ENCODE measurements around the gene GRIN3B. TPM values are rescaled to one million over a fixed set of nuclear protein-coding genes. Genes with fewer than 3 reads are reported as not detected.

The GRIN3B gene
- total and polyA plus RNA-seq, 9 of the 15 experiments (the other 6 are each of a cell fraction or from before 2014, with no cell fraction given) = 0.06 to 0.95 (median 0.19) TPM; not detected in 6

DNA sequence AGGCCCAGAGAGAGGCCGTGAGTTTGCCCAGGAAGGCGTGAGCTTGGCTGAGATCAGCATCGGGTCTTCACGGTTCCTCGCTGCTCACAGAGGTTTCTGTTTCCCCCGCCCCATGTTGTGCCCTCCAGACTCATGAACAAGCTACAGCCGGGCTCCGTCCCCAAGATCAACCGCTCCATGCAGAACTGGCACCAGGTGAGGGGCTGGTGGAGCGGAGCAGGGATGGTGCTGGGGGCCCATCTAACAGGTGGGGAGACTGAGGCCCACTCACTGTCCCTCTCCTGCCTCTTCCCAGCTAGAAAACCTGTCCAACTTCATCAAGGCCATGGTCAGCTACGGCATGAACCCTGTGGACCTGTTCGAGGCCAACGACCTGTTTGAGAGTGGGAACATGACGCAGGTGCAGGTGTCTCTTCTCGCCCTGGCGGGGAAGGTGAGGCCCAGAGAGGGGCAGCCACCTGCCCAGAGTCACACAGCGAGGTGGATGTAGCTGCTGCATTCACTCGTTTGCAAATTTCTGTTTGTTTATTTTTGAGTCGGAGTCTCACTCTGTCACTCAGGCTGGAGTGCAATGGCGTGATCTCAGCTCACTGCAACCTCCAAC, 32.1 kb downstream of the GRIN3B start (continued):
- TF ChIP-seq NR2C2 (CRISPR knock-in tag; IDR thresholded peaks at IDR 0.05) (no peak), NR2C2 (tag; IDR thresholded peaks at IDR 0.05) (no peak), COPS2 (conservative IDR thresholded peaks at IDR 0.05) (no peak), CSDE1 (IDR thresholded peaks at IDR 0.05) (no peak), HMG20B (CRISPR knock-in tag; IDR thresholded peaks at IDR 0.05) (no peak), SAFB (IDR thresholded peaks at IDR 0.05; ENCODE audit: borderline replicate concordance, low read depth, low read length) (no peak), RCOR1 (IDR thresholded peaks at IDR 0.05; ENCODE audit: borderline replicate concordance in 1 of 2, low read depth in 2 of 2, low read length in 2 of 2) (peak in 1 of 2 experiments; percentile 29; a peak in 1 of 4 replicates), ETV6 (IDR thresholded peaks at IDR 0.05; ENCODE audit: borderline replicate concordance in 1 of 2, low read depth in 2 of 2, low read length in 1 of 2) (no peak), ETV6 (CRISPR knock-in tag; IDR thresholded peaks at IDR 0.05; ENCODE audit: borderline replicate concordance) (no peak), ZNF232 (CRISPR knock-in tag; IDR thresholded peaks at IDR 0.05) (no peak), KDM1A (IDR thresholded peaks at IDR 0.05) (peak; percentile 53 to 73; a peak in 3 of 4 replicates)
- TF ChIP-seq, protein P1, sequence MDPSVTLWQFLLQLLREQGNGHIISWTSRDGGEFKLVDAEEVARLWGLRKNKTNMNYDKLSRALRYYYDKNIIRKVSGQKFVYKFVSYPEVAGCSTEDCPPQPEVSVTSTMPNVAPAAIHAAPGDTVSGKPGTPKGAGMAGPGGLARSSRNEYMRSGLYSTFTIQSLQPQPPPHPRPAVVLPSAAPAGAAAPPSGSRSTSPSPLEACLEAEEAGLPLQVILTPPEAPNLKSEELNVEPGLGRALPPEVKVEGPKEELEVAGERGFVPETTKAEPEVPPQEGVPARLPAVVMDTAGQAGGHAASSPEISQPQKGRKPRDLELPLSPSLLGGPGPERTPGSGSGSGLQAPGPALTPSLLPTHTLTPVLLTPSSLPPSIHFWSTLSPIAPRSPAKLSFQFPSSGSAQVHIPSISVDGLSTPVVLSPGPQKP (CRISPR knock-in tag; IDR thresholded peaks at IDR 0.05) = no peak
- TF ChIP-seq, protein P2, sequence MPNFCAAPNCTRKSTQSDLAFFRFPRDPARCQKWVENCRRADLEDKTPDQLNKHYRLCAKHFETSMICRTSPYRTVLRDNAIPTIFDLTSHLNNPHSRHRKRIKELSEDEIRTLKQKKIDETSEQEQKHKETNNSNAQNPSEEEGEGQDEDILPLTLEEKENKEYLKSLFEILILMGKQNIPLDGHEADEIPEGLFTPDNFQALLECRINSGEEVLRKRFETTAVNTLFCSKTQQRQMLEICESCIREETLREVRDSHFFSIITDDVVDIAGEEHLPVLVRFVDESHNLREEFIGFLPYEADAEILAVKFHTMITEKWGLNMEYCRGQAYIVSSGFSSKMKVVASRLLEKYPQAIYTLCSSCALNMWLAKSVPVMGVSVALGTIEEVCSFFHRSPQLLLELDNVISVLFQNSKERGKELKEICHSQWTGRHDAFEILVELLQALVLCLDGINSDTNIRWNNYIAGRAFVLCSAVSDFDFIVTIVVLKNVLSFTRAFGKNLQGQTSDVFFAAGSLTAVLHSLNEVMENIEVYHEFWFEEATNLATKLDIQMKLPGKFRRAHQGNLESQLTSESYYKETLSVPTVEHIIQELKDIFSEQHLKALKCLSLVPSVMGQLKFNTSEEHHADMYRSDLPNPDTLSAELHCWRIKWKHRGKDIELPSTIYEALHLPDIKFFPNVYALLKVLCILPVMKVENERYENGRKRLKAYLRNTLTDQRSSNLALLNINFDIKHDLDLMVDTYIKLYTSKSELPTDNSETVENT (CRISPR knock-in tag; IDR thresholded peaks at IDR 0.05) = no peak
- TF ChIP-seq, protein P3, sequence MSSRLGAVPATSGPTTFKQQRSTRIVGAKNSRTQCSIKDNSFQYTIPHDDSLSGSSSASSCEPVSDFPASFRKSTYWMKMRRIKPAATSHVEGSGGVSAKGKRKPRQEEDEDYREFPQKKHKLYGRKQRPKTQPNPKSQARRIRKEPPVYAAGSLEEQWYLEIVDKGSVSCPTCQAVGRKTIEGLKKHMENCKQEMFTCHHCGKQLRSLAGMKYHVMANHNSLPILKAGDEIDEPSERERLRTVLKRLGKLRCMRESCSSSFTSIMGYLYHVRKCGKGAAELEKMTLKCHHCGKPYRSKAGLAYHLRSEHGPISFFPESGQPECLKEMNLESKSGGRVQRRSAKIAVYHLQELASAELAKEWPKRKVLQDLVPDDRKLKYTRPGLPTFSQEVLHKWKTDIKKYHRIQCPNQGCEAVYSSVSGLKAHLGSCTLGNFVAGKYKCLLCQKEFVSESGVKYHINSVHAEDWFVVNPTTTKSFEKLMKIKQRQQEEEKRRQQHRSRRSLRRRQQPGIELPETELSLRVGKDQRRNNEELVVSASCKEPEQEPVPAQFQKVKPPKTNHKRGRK (tag; IDR thresholded peaks at IDR 0.05) = no peak
- TF ChIP-seq, protein P4, sequence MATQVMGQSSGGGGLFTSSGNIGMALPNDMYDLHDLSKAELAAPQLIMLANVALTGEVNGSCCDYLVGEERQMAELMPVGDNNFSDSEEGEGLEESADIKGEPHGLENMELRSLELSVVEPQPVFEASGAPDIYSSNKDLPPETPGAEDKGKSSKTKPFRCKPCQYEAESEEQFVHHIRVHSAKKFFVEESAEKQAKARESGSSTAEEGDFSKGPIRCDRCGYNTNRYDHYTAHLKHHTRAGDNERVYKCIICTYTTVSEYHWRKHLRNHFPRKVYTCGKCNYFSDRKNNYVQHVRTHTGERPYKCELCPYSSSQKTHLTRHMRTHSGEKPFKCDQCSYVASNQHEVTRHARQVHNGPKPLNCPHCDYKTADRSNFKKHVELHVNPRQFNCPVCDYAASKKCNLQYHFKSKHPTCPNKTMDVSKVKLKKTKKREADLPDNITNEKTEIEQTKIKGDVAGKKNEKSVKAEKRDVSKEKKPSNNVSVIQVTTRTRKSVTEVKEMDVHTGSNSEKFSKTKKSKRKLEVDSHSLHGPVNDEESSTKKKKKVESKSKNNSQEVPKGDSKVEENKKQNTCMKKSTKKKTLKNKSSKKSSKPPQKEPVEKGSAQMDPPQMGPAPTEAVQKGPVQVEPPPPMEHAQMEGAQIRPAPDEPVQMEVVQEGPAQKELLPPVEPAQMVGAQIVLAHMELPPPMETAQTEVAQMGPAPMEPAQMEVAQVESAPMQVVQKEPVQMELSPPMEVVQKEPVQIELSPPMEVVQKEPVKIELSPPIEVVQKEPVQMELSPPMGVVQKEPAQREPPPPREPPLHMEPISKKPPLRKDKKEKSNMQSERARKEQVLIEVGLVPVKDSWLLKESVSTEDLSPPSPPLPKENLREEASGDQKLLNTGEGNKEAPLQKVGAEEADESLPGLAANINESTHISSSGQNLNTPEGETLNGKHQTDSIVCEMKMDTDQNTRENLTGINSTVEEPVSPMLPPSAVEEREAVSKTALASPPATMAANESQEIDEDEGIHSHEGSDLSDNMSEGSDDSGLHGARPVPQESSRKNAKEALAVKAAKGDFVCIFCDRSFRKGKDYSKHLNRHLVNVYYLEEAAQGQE (IDR thresholded peaks at IDR 0.05; ENCODE audit: borderline replicate concordance) = no peak
- TF ChIP-seq, protein P4 (CRISPR knock-in tag; IDR thresholded peaks at IDR 0.05; ENCODE audit: low read depth) = no peak

All from K562 (cell line).